Gastroesophageal sphincter (tissue), 4 donors: Measurements from ENCODE around the gene NTSR1. TPM values are rescaled to one million over a fixed set of nuclear protein-coding genes. Genes with fewer than 3 reads are reported as not detected.

Experiments used
- ATAC-seq: fragments of 150-250 bp; one replicate; pipeline ENCODE4 v1.9.1; 2016; ENCODE audit warnings: mild to moderate bottlenecking, moderate library complexity
- H3K27ac ChIP-seq, 4 donors: fragments of 200-600 bp; sonication (generic) in 3 of 4; 1 replicate in 3 of 4; 2 replicates in 1 of 4; pipeline ENCODE4 v1.5.1; 2016 to 2019
- H3K27me3 ChIP-seq: fragments of 200-600 bp; sonication (generic); one replicate; pipeline ENCODE4 v1.5.1; 2019
- H3K36me3 ChIP-seq, 2 donors: fragments of 200-600 bp; sonication (generic); one replicate each; pipeline ENCODE4 v1.5.1; 2019; ENCODE audit warnings: control low read depth in 1 of 2
- H3K4me1 ChIP-seq, 3 donors: fragments of 200-600 bp; sonication (generic); 1 replicate in 2 of 3; 2 replicates in 1 of 3; pipeline ENCODE4 v1.5.1; 2016 to 2019; ENCODE audit warnings: control low read depth in 2 of 3
- H3K4me3 ChIP-seq, 2 donors: fragments of 200-600 bp; sonication (generic); one replicate each; pipeline ENCODE4 v1.5.1; 2019; ENCODE audit warnings: mild to moderate bottlenecking in 1 of 2, moderate library complexity in 1 of 2
- H3K9me3 ChIP-seq, 3 donors: fragments of 200-600 bp; sonication (generic); one replicate each; pipeline ENCODE4 v1.5.1; 2017 to 2019; ENCODE audit warnings: control low read depth in 2 of 3
- EP300 ChIP-seq: sonication (generic); formaldehyde crosslinking; IDR thresholded peaks from one replicate; pipeline ENCODE4 v1.6.1; 2017; ENCODE audit warnings: antibody characterized with exemption, mild to moderate bottlenecking
- POLR2A ChIP-seq, 2 donors: fragments of 450-650 bp; IDR thresholded peaks; one replicate each; pipeline ENCODE4 v1.6.1; 2017; ENCODE audit warnings: antibody characterized with exemption in 2 of 2, mild to moderate bottlenecking in 2 of 2, moderate library complexity in 1 of 2
- POLR2AphosphoS5 ChIP-seq: sonication (generic); formaldehyde crosslinking; IDR thresholded peaks from one replicate; pipeline ENCODE4 v1.6.1; 2017; ENCODE audit warnings: antibody characterized with exemption
- WGBS, 2 donors: methylation state at CpG; one replicate each; pipeline ENCODE4 v1.1.5; 2018; ENCODE audit warnings: low coverage in 1 of 2; 5-methylcytosine and 5-hydroxymethylcytosine counted together
- total RNA-seq, 4 donors: library from RNA; depleted of rRNA; stranded (reverse); fragments of >200 nt; gene quantifications; one replicate each; pipeline ENCODE4 v1.1.0, GENCODE V29; 2016
- TF ChIP-seq, protein P1 (sequence below), 4 experiments: fragments of 200-600 bp in 2 of 4; fragments of 450-650 bp in 2 of 4; sonication (generic) in 1 of 4; IDR thresholded peaks; one replicate each; pipeline ENCODE4 v1.5.1; 2017 to 2019; ENCODE audit warnings: antibody characterized with exemption in 4 of 4, mild to moderate bottlenecking in 2 of 4, moderate library complexity in 2 of 4

Gene NTSR1
- total RNA-seq, 4 donors from 2014 or later, result 0.13 to 0.85 (median 0.19) TPM

DNA sequence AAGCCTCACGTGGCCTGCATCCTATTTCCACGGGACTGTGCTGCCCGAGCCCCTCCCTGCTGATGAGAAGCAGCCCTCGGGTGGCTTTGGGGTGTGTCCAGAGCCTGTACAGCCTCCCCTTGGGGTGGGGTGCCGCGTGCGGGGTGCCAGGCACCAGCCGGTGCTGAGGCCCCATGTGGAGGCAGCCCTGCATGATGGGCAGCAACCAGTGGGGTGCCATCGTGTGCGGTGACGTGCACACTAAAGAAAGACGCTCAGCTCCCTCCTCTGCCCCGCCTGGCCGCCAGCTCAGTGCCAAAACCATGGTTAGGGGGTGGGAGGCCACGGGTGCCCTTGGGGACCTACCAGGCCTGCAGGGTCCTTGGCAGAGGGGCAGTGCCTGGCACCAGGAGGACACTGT is 26.2 kb downstream of the NTSR1 start:
- no peaks in the 10 kb centered on the region for H3K9me3 ChIP-seq
- H3K36me3 ChIP-seq, result no peaks in the 10 kb centered on the region
- H3K27ac ChIP-seq, result no peak overlapping the region
- no peak for ATAC-seq
- H3K4me1 ChIP-seq, result no peaks in the 10 kb centered on the region
- 74 to 100% methylated on average over 1 to 8 of the region's 15 CpGs for WGBS, 2 donors
- TF ChIP-seq POLR2A (IDR thresholded peaks at IDR 0.05) (no peak), POLR2AphosphoS5 (no peak), EP300 (no peak)
- TF ChIP-seq, protein P1, sequence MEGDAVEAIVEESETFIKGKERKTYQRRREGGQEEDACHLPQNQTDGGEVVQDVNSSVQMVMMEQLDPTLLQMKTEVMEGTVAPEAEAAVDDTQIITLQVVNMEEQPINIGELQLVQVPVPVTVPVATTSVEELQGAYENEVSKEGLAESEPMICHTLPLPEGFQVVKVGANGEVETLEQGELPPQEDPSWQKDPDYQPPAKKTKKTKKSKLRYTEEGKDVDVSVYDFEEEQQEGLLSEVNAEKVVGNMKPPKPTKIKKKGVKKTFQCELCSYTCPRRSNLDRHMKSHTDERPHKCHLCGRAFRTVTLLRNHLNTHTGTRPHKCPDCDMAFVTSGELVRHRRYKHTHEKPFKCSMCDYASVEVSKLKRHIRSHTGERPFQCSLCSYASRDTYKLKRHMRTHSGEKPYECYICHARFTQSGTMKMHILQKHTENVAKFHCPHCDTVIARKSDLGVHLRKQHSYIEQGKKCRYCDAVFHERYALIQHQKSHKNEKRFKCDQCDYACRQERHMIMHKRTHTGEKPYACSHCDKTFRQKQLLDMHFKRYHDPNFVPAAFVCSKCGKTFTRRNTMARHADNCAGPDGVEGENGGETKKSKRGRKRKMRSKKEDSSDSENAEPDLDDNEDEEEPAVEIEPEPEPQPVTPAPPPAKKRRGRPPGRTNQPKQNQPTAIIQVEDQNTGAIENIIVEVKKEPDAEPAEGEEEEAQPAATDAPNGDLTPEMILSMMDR (IDR thresholded peaks at IDR 0.05), result no peak
- H3K4me3 ChIP-seq, result no peak overlapping the region
- H3K27me3 ChIP-seq, result peaks cover 65% of the 10 kb centered on the region

DNA sequence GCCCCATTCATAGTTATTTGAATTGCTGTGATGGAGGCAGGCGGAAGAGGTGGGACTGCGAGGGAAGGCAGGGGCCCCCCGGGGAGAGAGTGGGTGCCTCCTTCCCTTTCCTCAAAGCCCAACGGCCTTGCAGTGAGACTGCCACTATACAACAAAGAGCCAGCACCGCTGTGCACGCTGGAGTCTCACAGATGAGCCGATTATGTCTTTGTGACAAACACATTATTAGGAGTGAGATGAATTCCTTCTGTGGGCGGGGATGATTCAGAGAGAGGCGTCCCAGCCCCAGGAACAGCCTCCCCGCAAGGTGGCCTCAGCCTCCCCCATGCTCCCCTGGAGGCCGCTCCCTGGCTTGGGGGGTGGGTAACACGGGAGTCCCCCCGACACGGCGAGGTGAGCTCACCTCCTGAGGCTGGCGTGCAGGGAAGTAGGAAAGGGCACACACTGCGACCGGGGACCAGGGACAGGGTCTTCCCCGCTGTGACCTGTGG is 26.7 kb downstream of the NTSR1 start:
- no peak overlapping the region for H3K4me3 ChIP-seq
- 89 to 100% methylated on average over 1 to 7 of the region's 19 CpGs for WGBS, 2 donors
- no peak overlapping the region for H3K27ac ChIP-seq
- H3K27me3 ChIP-seq, result peaks cover 69% of the 10 kb centered on the region
- no peaks in the 10 kb centered on the region for H3K4me1 ChIP-seq
- H3K36me3 ChIP-seq, result no peaks in the 10 kb centered on the region
- TF ChIP-seq, protein P1 (IDR thresholded peaks at IDR 0.05), result no peak
- ATAC-seq, result no peak
- no peaks in the 10 kb centered on the region for H3K9me3 ChIP-seq

DNA sequence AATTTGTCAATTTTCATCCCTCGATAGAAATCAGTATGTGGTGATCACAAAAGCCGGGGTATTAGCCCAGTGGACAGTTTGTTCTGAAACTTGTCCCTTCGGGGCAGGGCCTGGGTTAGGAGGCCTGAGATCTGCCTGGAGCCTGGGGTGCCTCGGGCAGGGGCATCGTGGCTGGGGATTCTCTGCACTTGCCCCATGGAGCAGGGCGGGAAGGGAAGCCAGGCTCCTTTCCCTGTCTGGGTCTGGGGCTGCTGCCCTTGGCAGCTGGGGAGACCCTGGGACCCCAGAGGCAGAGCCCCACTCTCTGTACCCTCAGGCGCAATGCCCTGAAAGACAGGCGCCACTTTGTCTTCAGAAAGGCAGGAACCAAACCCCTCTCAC is 27.4 kb downstream of the NTSR1 start:
- H3K36me3 ChIP-seq, result no peaks in the 10 kb centered on the region
- peaks cover 0 to 6% (median 0%) of the 10 kb centered on the region in 3 donors for H3K4me1 ChIP-seq
- TF ChIP-seq POLR2AphosphoS5, result no peak
- no peak for TF ChIP-seq POLR2A (IDR thresholded peaks at IDR 0.05)
- TF ChIP-seq EP300, result no peak
- TF ChIP-seq, protein P1 (IDR thresholded peaks at IDR 0.05), result no peak
- no peak overlapping the region for H3K4me3 ChIP-seq
- H3K9me3 ChIP-seq, result no peaks in the 10 kb centered on the region
- no peak for ATAC-seq
- 87 to 100% methylated on average over 1 to 2 of the region's 8 CpGs for WGBS, 2 donors
- no peak overlapping the region for H3K27ac ChIP-seq
- H3K27me3 ChIP-seq, result peaks cover 75% of the 10 kb centered on the region

DNA sequence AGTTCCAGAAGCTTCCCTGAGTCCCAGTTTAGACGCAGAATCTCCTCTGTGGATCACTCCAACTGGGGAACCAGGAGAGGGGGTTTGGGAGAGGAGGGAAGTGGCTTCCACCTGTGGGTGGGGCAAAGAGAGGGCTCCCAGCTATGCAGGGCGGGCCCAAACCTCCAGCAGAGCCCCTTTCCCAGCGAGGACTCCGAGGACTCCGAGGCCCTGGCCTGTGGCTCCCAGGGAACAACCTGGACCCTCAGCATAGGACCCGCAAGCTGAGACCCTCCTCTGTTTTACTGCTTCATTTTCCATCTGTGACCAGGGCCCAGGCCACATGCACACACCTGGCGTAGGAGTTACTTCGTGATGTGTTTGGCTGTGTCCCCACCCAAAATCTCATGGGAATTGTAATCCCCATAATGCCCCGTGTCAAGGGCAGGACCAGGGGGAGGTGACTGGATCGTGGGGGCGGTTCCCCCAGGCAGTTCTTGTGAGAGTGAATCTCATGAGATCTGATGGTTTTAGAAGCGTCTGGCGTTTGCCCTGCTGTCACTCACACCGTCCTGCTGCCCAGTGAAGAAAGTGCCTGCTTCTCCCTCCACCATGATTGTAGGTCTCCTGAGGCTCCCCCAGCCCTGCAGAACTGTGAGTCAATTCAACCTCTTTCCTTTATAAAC is 27.9 kb downstream of the NTSR1 start:
- TF ChIP-seq EP300 (no peak), POLR2A (IDR thresholded peaks at IDR 0.05) (no peak), POLR2AphosphoS5 (no peak)
- TF ChIP-seq, protein P1 (IDR thresholded peaks at IDR 0.05), result no peak
- Histone ChIP-seq H3K4me3 (no peak overlapping the region), H3K4me1 (peaks cover 0 to 9% (median 0%) of the 10 kb centered on the region in 3 donors), H3K27ac (no peak overlapping the region), H3K9me3 (no peaks in the 10 kb centered on the region), H3K36me3 (no peaks in the 10 kb centered on the region), H3K27me3 (peaks cover 80% of the 10 kb centered on the region)
- 67 to 100% methylated on average over 1 to 4 of the region's 14 CpGs for WGBS, 2 donors
- ATAC-seq, result no peak

DNA sequence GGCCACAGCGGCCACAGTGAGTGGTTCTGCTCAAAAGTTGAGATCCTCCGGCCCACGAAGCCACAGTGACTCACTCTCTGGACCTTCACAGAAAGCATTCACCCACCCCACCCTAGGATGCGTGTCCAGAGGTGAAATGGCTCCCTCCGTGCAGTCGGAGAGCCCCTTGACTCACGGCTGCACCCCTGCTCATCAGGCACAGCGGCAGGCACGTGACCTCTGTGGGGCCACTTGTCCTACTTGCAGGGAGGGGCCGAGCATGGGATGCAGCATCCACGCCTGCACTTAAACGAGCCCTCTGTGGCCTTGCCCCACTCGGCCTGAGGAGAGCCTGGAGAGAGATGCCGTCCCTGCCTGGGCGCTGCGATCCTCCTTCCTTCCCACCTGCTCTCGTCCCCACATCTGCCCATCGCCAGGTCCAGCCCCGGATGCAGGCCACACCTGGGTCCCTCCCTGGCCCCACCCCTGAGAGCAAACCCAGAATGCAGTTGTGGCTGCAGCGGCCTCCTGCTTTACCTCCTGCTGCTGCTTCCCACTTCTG is 28.7 kb downstream of the NTSR1 start:
- H3K4me3 ChIP-seq, result no peak overlapping the region
- H3K36me3 ChIP-seq, result no peaks in the 10 kb centered on the region
- no peak for ATAC-seq
- H3K4me1 ChIP-seq, result peaks cover 0 to 9% (median 0%) of the 10 kb centered on the region in 3 donors
- no peaks in the 10 kb centered on the region for H3K9me3 ChIP-seq
- H3K27me3 ChIP-seq, result peaks cover 80% of the 10 kb centered on the region
- no peak overlapping the region for H3K27ac ChIP-seq
- no peak for TF ChIP-seq POLR2AphosphoS5
- 60% methylated on average over 2 of the region's 20 CpGs; no CpG with 5 or more reads in 1 of the 2 donors for WGBS, 2 donors
